Measurements from ENCODE around the gene SH2D4B. TPM values are rescaled to one million over a fixed set of nuclear protein-coding genes. Genes with fewer than 3 reads are reported as not detected.
A peak's percentile ranks its signal among the peaks of the same experiment; 100 is the strongest.
"Not testable (repeated sequence)": the region's sequence is repeated elsewhere in the genome, so short reads cannot be mapped to it uniquely, and the experiment has no call there.

SH2D4B gene
- total RNA-seq, 1 donor from 2014 or later = 0.43 TPM

GRCh38 chr10:80529604-80530003, 8.1 kb upstream of the SH2D4B start:
- Histone ChIP-seq H3K27me3 (no peaks in the 10 kb centered on the region), H3K36me3 (no peaks in the 10 kb centered on the region), H3K9me3 (no peaks in the 10 kb centered on the region), H3K4me1 (peaks cover 48% of the 10 kb centered on the region), H3K27ac (peak overlapping the region; percentile 36), H3K4me3 (no peak overlapping the region)
- ATAC-seq = peak; percentile 51
- TF ChIP-seq CTCF (IDR thresholded peaks at IDR 0.05) = no peak
- intact Hi-C loops (cut with DNase I) = no loop called here
- DNase-seq = no peak

GRCh38 chr10:80530251-80530650, 7.5 kb upstream of the SH2D4B start:
- DNase-seq (no peak), ATAC-seq (peak; percentile 82)
- intact Hi-C loops (cut with DNase I) = no loop called here
- H3K4me1 ChIP-seq = peaks cover 42% of the 10 kb centered on the region
- no peaks in the 10 kb centered on the region for H3K27me3 ChIP-seq
- H3K9me3 ChIP-seq = no peaks in the 10 kb centered on the region
- no peak overlapping the region for H3K4me3 ChIP-seq
- no peak for TF ChIP-seq CTCF (IDR thresholded peaks at IDR 0.05)
- H3K36me3 ChIP-seq = no peaks in the 10 kb centered on the region
- peak overlapping the region; percentile 36 for H3K27ac ChIP-seq

GRCh38 chr10:80530816-80531215, 6.9 kb upstream of the SH2D4B start:
- no peaks in the 10 kb centered on the region for H3K36me3 ChIP-seq
- no peak overlapping the region for H3K27ac ChIP-seq
- ATAC-seq = no peak
- intact Hi-C loops (cut with DNase I) = no loop called here
- no peak for TF ChIP-seq CTCF (IDR thresholded peaks at IDR 0.05)
- no peak overlapping the region for H3K4me3 ChIP-seq
- no peaks in the 10 kb centered on the region for H3K27me3 ChIP-seq
- DNase-seq = no peak
- H3K9me3 ChIP-seq = no peaks in the 10 kb centered on the region
- peaks cover 36% of the 10 kb centered on the region for H3K4me1 ChIP-seq

- ATAC-seq = no peak
Observed at GRCh38 chr10:80532571-80532970, 5.1 kb upstream of the SH2D4B start.

GRCh38 chr10:80534059-80534458, 3.6 kb upstream of the SH2D4B start:
- intact Hi-C loops (cut with DNase I); H3K27me3 ChIP-seq; H3K36me3 ChIP-seq; H3K9me3 ChIP-seq; H3K27ac ChIP-seq; H3K4me3 ChIP-seq; ATAC-seq; DNase-seq: not testable (repeated sequence)
- H3K4me1 ChIP-seq = peaks cover 14% of the 10 kb centered on the region

More at GRCh38 chr10:80532571-80532970, 5.1 kb upstream of the SH2D4B start:
- Histone ChIP-seq H3K36me3 (no peaks in the 10 kb centered on the region), H3K27me3 (no peaks in the 10 kb centered on the region), H3K9me3 (no peaks in the 10 kb centered on the region), H3K27ac (no peak overlapping the region), H3K4me3 (no peak overlapping the region), H3K4me1 (peaks cover 29% of the 10 kb centered on the region)
- no peak for DNase-seq
- no peak for TF ChIP-seq CTCF (IDR thresholded peaks at IDR 0.05)
- intact Hi-C loops (cut with DNase I) = no loop called here

GRCh38 chr10:80534646-80535045, 3.1 kb upstream of the SH2D4B start:
- H3K4me1 ChIP-seq; H3K36me3 ChIP-seq; H3K27ac ChIP-seq; intact Hi-C loops (cut with DNase I); H3K9me3 ChIP-seq; DNase-seq; H3K27me3 ChIP-seq; H3K4me3 ChIP-seq; ATAC-seq: not testable (repeated sequence)

GRCh38 chr10:80535671-80536360, 1.9 kb upstream of the SH2D4B start:
- TF ChIP-seq CTCF (IDR thresholded peaks at IDR 0.05) = peak; percentile 76
- peak; percentile 96 for ATAC-seq
- Histone ChIP-seq H3K4me3 (peak overlapping the region; percentile 52), H3K27ac (peak overlapping the region; percentile 83), H3K36me3 (no peaks in the 10 kb centered on the region), H3K4me1 (peaks cover 4% of the 10 kb centered on the region), H3K27me3 (no peaks in the 10 kb centered on the region), H3K9me3 (no peaks in the 10 kb centered on the region)
- DNase-seq = peak; percentile 90
- intact Hi-C loops (cut with DNase I) = no loop called here

Measured in upper lobe of right lung (tissue), 1 donor.